ENCODE data around the gene SH2D1A. TPM values are rescaled to one million over a fixed set of nuclear protein-coding genes. Genes with fewer than 3 reads are reported as not detected.

The SH2D1A gene
- total RNA-seq, 6 experiments from 2014 or later = not detected

- H3K36me3 Mint-ChIP-seq (ENCODE audit: low read depth) = no peaks in the 10 kb centered on the region
- no peak for DNase-seq
- no peaks in the 10 kb centered on the region for H3K27me3 Mint-ChIP-seq (ENCODE audit: insufficient read depth)
- no peak overlapping the region for H3K4me3 Mint-ChIP-seq
- H3K9me3 Mint-ChIP-seq = no peaks in the 10 kb centered on the region
- H3K4me1 Mint-ChIP-seq (ENCODE audit: low read depth) = no peaks in the 10 kb centered on the region
- no peak for TF ChIP-seq CTCF (IDR thresholded peaks at IDR 0.05)
- no peak overlapping the region for H3K27ac Mint-ChIP-seq
Observed at GRCh38 chrX:124338733-124339514, 7.4 kb upstream of the SH2D1A start.

- Mint-ChIP-seq H3K4me1 (ENCODE audit: low read depth) (no peaks in the 10 kb centered on the region), H3K27ac (no peak overlapping the region), H3K27me3 (ENCODE audit: insufficient read depth) (no peaks in the 10 kb centered on the region), H3K36me3 (ENCODE audit: low read depth) (no peaks in the 10 kb centered on the region), H3K4me3 (no peak overlapping the region), H3K9me3 (no peaks in the 10 kb centered on the region)
- no peak for DNase-seq
- TF ChIP-seq CTCF (IDR thresholded peaks at IDR 0.05) = no peak
Observed at GRCh38 chrX:124341396-124342132, 4.8 kb upstream of the SH2D1A start.

- Mint-ChIP-seq H3K36me3 (ENCODE audit: low read depth) (no peaks in the 10 kb centered on the region), H3K4me1 (ENCODE audit: low read depth) (no peaks in the 10 kb centered on the region), H3K4me3 (no peak overlapping the region), H3K9me3 (no peaks in the 10 kb centered on the region), H3K27me3 (ENCODE audit: insufficient read depth) (no peaks in the 10 kb centered on the region), H3K27ac (no peak overlapping the region)
- no peak for DNase-seq
- no peak for TF ChIP-seq CTCF (IDR thresholded peaks at IDR 0.05)
Observed at GRCh38 chrX:124342174-124342867, 4.0 kb upstream of the SH2D1A start.

- no peak overlapping the region for H3K4me3 Mint-ChIP-seq
- H3K4me1 Mint-ChIP-seq (ENCODE audit: low read depth) = no peaks in the 10 kb centered on the region
- no peak for DNase-seq
- no peaks in the 10 kb centered on the region for H3K9me3 Mint-ChIP-seq
- no peak for TF ChIP-seq CTCF (IDR thresholded peaks at IDR 0.05)
- H3K27me3 Mint-ChIP-seq (ENCODE audit: insufficient read depth) = no peaks in the 10 kb centered on the region
- H3K27ac Mint-ChIP-seq = no peak overlapping the region
- no peaks in the 10 kb centered on the region for H3K36me3 Mint-ChIP-seq (ENCODE audit: low read depth)
Observed at GRCh38 chrX:124343016-124343415, 3.3 kb upstream of the SH2D1A start.

GRCh38 chrX:124344246-124344645, 2.1 kb upstream of the SH2D1A start:
- no peaks in the 10 kb centered on the region for H3K9me3 Mint-ChIP-seq
- TF ChIP-seq CTCF (IDR thresholded peaks at IDR 0.05) = no peak
- no peaks in the 10 kb centered on the region for H3K36me3 Mint-ChIP-seq (ENCODE audit: low read depth)
- H3K4me1 Mint-ChIP-seq (ENCODE audit: low read depth) = no peaks in the 10 kb centered on the region
- H3K4me3 Mint-ChIP-seq = no peak overlapping the region
- no peaks in the 10 kb centered on the region for H3K27me3 Mint-ChIP-seq (ENCODE audit: insufficient read depth)
- DNase-seq = no peak
- no peak overlapping the region for H3K27ac Mint-ChIP-seq
